Mesendoderm (in vitro differentiated cells): Measurements from ENCODE around the gene DBH.

Experiments used
- DNase-seq: peaks from one replicate; pipeline ENCODE4 v3.0.0; 2013
- H2AK5ac ChIP-seq: 2 replicates; pipeline ENCODE4 v1.6.1; 2013; ENCODE audit warnings: low read length, inconsistent platforms
- H2BK120ac ChIP-seq: 2 replicates; pipeline ENCODE4 v1.6.1; 2013; ENCODE audit warnings: low read depth, mild to moderate bottlenecking, low read length, moderate library complexity, mixed read lengths
- H2BK15ac ChIP-seq: replicated peaks from 2 replicates; pipeline ENCODE4 v1.6.1; 2013; ENCODE audit warnings: low read depth, mild to moderate bottlenecking, moderate library complexity
- H2BK5ac ChIP-seq: 2 replicates; pipeline ENCODE4 v1.6.1; 2013; ENCODE audit warnings: low read length, inconsistent platforms
- H3K18ac ChIP-seq: 2 replicates; pipeline ENCODE4 v1.6.1; 2013; ENCODE audit warnings: mild to moderate bottlenecking, low read length, mixed read lengths
- H3K23ac ChIP-seq: one replicate; pipeline ENCODE4 v1.6.1; 2013; ENCODE audit warnings: low read length
- H3K27ac ChIP-seq: 2 replicates; pipeline ENCODE4 v1.5.1; 2013; ENCODE audit warnings: low read depth, mild to moderate bottlenecking, inconsistent platforms, low read length, moderate library complexity
- H3K27me3 ChIP-seq: 2 replicates; pipeline ENCODE4 v1.6.1; 2013; ENCODE audit warnings: low read length, control low read depth, mild to moderate bottlenecking, inconsistent platforms; ENCODE audit not compliant: insufficient read depth, poor library complexity
- H3K36me3 ChIP-seq: 2 replicates; pipeline ENCODE4 v1.6.1; 2013; ENCODE audit warnings: low read length, inconsistent platforms; ENCODE audit not compliant: control insufficient read depth, insufficient read depth
- H3K4ac ChIP-seq: one replicate; pipeline ENCODE4 v1.6.1; 2013; ENCODE audit warnings: low read depth, mild to moderate bottlenecking, low read length, moderate library complexity
- H3K4me1 ChIP-seq: 2 replicates; pipeline ENCODE4 v1.6.1; 2013; ENCODE audit warnings: low read depth, low read length, inconsistent platforms; ENCODE audit not compliant: control insufficient read depth
- H3K4me2 ChIP-seq: 2 replicates; pipeline ENCODE4 v1.6.1; 2013; ENCODE audit warnings: low read length
- H3K4me3 ChIP-seq: 2 replicates; pipeline ENCODE4 v1.5.1; 2013; ENCODE audit warnings: mild to moderate bottlenecking, low read length
- H3K56ac ChIP-seq: one replicate; pipeline ENCODE4 v1.6.1; 2013; ENCODE audit warnings: low read length
- H3K79me1 ChIP-seq: 2 replicates; pipeline ENCODE4 v1.6.1; 2013; ENCODE audit warnings: low read length, inconsistent platforms
- H3K79me2 ChIP-seq: 2 replicates; pipeline ENCODE4 v1.6.1; 2013; ENCODE audit warnings: mild to moderate bottlenecking, low read length; ENCODE audit not compliant: control insufficient read depth, insufficient read depth
- H3K9ac ChIP-seq: 2 replicates; pipeline ENCODE4 v1.6.1; 2013; ENCODE audit warnings: low read length, inconsistent platforms
- H4K5ac ChIP-seq: one replicate; pipeline ENCODE4 v1.6.1; 2013; ENCODE audit warnings: low read length
- H4K8ac ChIP-seq: one replicate; pipeline ENCODE4 v1.6.1; 2013; ENCODE audit warnings: low read depth, mild to moderate bottlenecking, control low read depth, low read length, moderate library complexity
- WGBS: extraction: QIAGEN DNeasy Blood & Tissue Kit; methylation state at CpG from one replicate; pipeline ENCODE4 v1.1.7; 2013; ENCODE audit warnings: low lambda C conversion rate, missing lambda C conversion rate; ENCODE audit not compliant: insufficient coverage; ENCODE audit errors: extremely low coverage; 5-methylcytosine and 5-hydroxymethylcytosine counted together

The DBH gene

DNA sequence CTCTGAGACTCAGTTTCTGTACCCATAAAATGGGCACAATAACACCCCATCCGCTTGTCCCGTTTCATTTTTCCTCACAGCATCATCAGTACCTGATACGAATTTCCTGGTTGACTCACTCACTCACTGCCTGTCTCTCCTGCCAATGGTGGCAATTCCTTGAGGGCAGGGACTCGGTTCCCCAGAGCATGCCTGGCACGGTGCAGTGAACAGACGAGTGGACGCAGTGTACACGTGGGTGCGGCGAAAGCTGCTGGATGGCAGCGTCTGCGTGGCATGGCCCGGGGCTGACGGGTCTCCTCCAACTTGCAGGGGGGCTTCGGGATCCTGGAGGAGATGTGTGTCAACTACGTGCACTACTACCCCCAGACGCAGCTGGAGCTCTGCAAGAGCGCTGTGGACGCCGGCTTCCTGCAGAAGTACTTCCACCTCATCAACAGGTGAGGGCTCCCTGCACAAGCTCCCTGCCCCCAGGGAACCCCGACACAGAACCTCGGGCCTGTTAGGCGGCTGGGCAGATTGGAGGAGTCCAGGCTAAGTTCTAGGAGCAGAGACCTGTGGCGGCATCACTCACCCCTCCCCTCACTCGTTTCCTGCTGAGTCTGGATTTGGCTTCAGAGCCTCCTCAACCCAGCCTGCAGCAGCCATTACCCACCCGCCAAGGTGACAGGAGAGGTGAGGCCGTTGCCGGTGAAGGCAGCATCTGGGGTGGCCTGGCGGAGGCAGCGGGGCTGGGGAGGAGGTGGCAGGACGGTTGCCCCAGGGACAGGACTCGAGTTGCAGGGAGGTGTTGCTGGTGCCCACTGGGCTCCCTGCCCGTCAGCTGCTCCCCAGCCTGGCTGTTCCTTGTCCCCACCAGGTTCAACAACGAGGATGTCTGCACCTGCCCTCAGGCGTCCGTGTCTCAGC, 20.3 kb downstream of the DBH start:
- Histone ChIP-seq H3K4ac (no peak overlapping the region), H4K8ac (no peak overlapping the region), H3K56ac (no peak overlapping the region), H3K36me3 (no peaks in the 10 kb centered on the region), H3K79me2 (no peaks in the 10 kb centered on the region), H3K27ac (no peak overlapping the region), H3K27me3 (no peaks in the 10 kb centered on the region), H4K5ac (no peak overlapping the region), H3K9ac (no peak overlapping the region), H2BK120ac (no peak overlapping the region), H3K4me1 (no peaks in the 10 kb centered on the region), H2BK15ac (no peak overlapping the region), H2AK5ac (no peak overlapping the region), H3K18ac (no peak overlapping the region), H2BK5ac (no peak overlapping the region), H3K23ac (no peak overlapping the region), H3K79me1 (no peaks in the 10 kb centered on the region), H3K4me3 (no peak overlapping the region), H3K4me2 (no peak overlapping the region)
- no CpG with 5 or more reads among the region's 36 CpGs for WGBS
- no peak for DNase-seq

DNA sequence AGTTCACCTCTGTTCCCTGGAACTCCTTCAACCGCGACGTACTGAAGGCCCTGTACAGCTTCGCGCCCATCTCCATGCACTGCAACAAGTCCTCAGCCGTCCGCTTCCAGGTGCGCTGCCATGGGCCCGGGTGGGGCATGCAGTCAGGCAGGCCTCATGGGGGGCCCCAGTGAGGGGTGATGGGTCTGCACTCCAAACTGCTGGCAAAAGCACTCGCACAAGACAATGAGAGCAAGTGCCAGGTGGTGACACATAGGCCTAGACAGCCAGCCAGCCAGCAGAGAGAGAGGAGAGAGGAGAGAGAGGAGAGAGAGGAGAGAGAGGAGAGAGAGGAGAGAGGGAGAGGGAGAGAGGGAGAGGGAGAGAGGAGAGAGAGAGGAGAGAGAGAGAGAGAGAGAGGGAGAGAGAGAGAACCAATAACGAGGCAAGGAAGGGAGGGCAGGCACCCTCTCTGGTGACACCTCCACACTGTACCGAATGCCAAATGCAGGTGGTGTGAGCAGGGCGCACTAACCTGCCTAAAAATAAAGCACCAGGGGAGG, 21.0 kb downstream of the DBH start:
- Histone ChIP-seq H3K56ac (no peak overlapping the region), H2AK5ac (no peak overlapping the region), H3K36me3 (no peaks in the 10 kb centered on the region), H3K18ac (no peak overlapping the region), H3K27me3 (no peaks in the 10 kb centered on the region), H4K8ac (no peak overlapping the region), H3K4me2 (no peak overlapping the region), H2BK5ac (no peak overlapping the region), H3K4me3 (no peak overlapping the region), H3K23ac (no peak overlapping the region), H3K4ac (no peak overlapping the region), H3K4me1 (no peaks in the 10 kb centered on the region), H2BK15ac (no peak overlapping the region), H3K27ac (no peak overlapping the region), H3K79me1 (no peaks in the 10 kb centered on the region), H2BK120ac (no peak overlapping the region), H3K79me2 (no peaks in the 10 kb centered on the region), H3K9ac (no peak overlapping the region), H4K5ac (no peak overlapping the region)
- DNase-seq: no peak
- WGBS: no CpG with 5 or more reads among the region's 13 CpGs

DNA sequence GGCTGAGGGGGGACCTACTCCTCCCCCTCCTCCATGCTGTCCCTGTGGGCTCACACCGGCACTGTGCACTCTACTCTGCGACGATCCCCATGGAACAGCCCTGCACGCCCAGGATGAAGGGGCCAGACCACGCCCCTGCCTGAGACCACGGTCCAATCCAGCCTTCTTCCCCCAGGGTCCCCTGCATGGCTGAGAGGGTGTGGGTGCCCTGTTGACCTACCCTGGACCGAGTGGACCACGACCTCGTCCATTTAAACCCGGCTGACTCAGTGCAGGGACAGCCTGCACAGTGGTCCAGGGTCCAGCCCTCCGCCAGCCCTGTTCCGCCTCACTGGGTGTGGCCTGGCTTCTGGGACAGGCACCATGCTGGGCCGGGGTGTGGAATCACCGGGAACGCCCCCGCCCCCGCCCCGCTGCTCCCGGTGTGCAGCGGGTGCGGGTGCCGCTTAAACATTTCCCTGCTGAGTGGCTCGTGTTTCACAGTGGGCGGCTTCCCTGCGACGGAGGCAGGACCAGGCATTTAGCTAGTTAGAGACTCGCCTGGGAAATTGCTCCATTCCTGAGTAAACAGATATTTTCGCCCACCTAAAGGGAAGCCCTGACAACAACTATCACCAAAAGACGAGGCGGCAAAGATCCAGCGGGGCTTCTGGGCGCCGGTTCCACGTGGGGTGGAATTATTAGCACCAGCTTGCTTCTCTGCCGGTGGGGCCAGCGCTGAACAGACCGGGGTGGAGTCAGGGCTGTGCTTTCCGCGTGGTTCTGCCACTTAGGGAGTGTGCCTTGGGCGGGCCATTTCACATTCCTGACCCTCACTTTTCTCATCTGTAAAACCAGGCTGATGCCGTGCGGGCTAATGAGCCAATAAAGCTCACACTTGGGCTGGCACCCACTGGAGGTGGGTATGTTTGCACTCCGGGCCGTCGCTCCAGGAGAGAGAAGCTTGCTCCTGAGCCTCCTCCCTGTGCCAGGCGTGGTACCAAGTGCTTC, 22.6 kb downstream of the DBH start:
- H2AK5ac ChIP-seq: no peak overlapping the region
- no peak overlapping the region for H3K18ac ChIP-seq
- no peak overlapping the region for H3K4ac ChIP-seq
- H3K4me2 ChIP-seq: peak overlapping the region; percentile 18
- H3K4me3 ChIP-seq: no peak overlapping the region
- H2BK120ac ChIP-seq: no peak overlapping the region
- H3K9ac ChIP-seq: no peak overlapping the region
- DNase-seq: peak; percentile 19
- H2BK5ac ChIP-seq: no peak overlapping the region
- H4K5ac ChIP-seq: no peak overlapping the region
- no peaks in the 10 kb centered on the region for H3K36me3 ChIP-seq
- no peaks in the 10 kb centered on the region for H3K79me1 ChIP-seq
- no peak overlapping the region for H3K27ac ChIP-seq
- H3K56ac ChIP-seq: peak overlapping the region; percentile 40
- H2BK15ac ChIP-seq: no peak overlapping the region
- no peaks in the 10 kb centered on the region for H3K27me3 ChIP-seq
- H3K4me1 ChIP-seq: no peaks in the 10 kb centered on the region
- no CpG with 5 or more reads among the region's 46 CpGs for WGBS
- no peak overlapping the region for H3K23ac ChIP-seq
- no peaks in the 10 kb centered on the region for H3K79me2 ChIP-seq
- H4K8ac ChIP-seq: no peak overlapping the region

DNA sequence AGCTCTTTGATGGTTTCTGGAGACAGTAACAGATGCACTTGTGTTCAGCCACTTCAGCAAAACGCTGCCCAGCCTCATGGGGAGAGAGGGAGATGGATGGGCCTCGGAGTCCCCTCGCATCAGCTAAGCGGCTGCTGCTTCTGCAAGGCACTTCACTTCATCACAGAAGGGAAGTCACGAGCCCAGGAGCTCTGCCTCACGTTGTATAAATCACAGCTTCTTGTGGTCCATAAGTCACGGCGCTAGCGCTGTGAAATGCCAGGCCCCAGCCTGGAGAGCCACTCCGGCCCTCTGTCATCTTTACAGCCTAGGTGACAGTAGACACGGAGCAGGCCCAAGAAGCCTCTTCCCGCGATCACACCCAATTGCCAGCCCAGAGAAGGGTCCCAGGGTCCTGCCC, 23.4 kb downstream of the DBH start:
- Histone ChIP-seq H3K18ac (no peak overlapping the region), H2AK5ac (no peak overlapping the region), H2BK120ac (no peak overlapping the region), H3K9ac (no peak overlapping the region), H3K36me3 (no peaks in the 10 kb centered on the region), H3K56ac (no peak overlapping the region), H3K23ac (no peak overlapping the region), H3K4ac (no peak overlapping the region), H3K4me1 (no peaks in the 10 kb centered on the region), H3K4me3 (no peak overlapping the region), H3K27me3 (no peaks in the 10 kb centered on the region), H2BK5ac (no peak overlapping the region), H4K8ac (no peak overlapping the region), H3K79me2 (no peaks in the 10 kb centered on the region), H3K4me2 (no peak overlapping the region), H2BK15ac (no peak overlapping the region), H3K27ac (no peak overlapping the region), H3K79me1 (no peaks in the 10 kb centered on the region), H4K5ac (no peak overlapping the region)
- WGBS: no CpG with 5 or more reads among the region's 13 CpGs
- DNase-seq: no peak

DNA sequence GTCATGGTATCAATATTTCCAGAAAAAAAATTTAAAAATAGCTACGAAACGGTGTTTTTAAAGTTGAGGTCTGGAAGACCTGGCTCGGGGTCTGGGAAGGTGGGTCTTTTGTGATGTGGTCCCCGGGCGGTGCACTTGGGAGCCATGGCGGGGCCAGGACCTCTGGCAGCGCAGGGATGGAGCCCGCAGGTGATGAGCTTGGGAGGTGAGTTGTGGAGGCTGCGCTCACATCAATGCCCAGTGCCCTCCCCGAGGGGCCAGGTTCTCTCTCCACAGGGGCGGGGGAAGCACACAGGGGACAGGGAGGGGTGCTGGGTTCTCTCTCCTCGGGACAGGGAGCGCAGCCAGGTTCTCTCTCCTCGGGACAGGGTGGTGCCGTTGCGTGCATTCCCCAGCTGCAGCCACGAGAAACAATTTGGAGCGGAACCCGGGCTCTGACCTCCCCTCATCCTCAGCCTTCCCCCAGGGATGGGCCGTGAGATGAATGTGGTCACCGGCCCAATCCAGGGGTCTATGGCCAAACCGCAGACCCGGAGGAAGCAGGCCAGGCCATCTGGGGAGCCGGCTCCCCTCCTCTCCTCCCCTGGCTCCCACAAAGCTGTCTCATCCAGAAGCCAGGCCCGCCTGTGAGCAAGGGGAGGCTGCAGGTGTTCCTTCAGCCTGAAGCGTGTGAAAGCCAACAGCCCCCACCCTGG, 25.8 kb downstream of the DBH start:
- no peak overlapping the region for H4K8ac ChIP-seq
- H2BK5ac ChIP-seq: no peak overlapping the region
- H3K4ac ChIP-seq: no peak overlapping the region
- H3K9ac ChIP-seq: no peak overlapping the region
- H3K56ac ChIP-seq: no peak overlapping the region
- H2BK120ac ChIP-seq: no peak overlapping the region
- H3K27me3 ChIP-seq: no peaks in the 10 kb centered on the region
- H3K4me2 ChIP-seq: no peak overlapping the region
- DNase-seq: no peak
- no peak overlapping the region for H4K5ac ChIP-seq
- H3K4me1 ChIP-seq: no peaks in the 10 kb centered on the region
- no CpG with 5 or more reads among the region's 26 CpGs for WGBS
- no peak overlapping the region for H3K4me3 ChIP-seq
- no peak overlapping the region for H2BK15ac ChIP-seq
- no peaks in the 10 kb centered on the region for H3K79me2 ChIP-seq
- H3K79me1 ChIP-seq: no peaks in the 10 kb centered on the region
- no peak overlapping the region for H3K18ac ChIP-seq
- H2AK5ac ChIP-seq: no peak overlapping the region
- no peak overlapping the region for H3K23ac ChIP-seq
- H3K36me3 ChIP-seq: no peaks in the 10 kb centered on the region
- H3K27ac ChIP-seq: no peak overlapping the region
